GM19372 (cell line): ENCODE results near the gene CSF2.

Experiments used
- ATAC-seq: cut with Tn5 transposase; IDR thresholded peaks from one replicate; pipeline ENCODE4 v1.9.1; 2021; ENCODE audit warnings: mild to moderate bottlenecking, low read depth, moderate library complexity; ENCODE audit not compliant: unreplicated experiment

The CSF2 gene

GRCh38 chr5:132073231-132074013 lies at the start of gene CSF2:
TSS of gene CSF2 (plus strand) at chr5:132073789. CDS start at chr5:132073824, 35 bp downstream.
- ATAC-seq, result no peak

GRCh38 chr5:132024117-132024435 lies 49.5 kb upstream of the CSF2 start:
- no peak for ATAC-seq

- no peak for ATAC-seq
Measured at GRCh38 chr5:132024789-132025402, 48.7 kb upstream of the CSF2 start.

GRCh38 chr5:132025403-132025971 lies 48.1 kb upstream of the CSF2 start:
- no peak for ATAC-seq

GRCh38 chr5:132026516-132027008 lies 47.0 kb upstream of the CSF2 start:
- ATAC-seq, result no peak

- ATAC-seq, result no peak
Measured at GRCh38 chr5:132027027-132027426, 46.6 kb upstream of the CSF2 start.

- no peak for ATAC-seq
Measured at GRCh38 chr5:132029609-132030330, 43.8 kb upstream of the CSF2 start.

GRCh38 chr5:132030610-132031009 lies 43.0 kb upstream of the CSF2 start:
- no peak for ATAC-seq

- ATAC-seq, result no peak
Measured at GRCh38 chr5:132032196-132032595, 41.4 kb upstream of the CSF2 start.

GRCh38 chr5:132033122-132033521 lies 40.5 kb upstream of the CSF2 start:
- no peak for ATAC-seq

- ATAC-seq, result no peak
Measured at GRCh38 chr5:132037353-132037752, 36.2 kb upstream of the CSF2 start.

GRCh38 chr5:132044207-132044606 lies 29.4 kb upstream of the CSF2 start:
- no peak for ATAC-seq

GRCh38 chr5:132046880-132047299 lies 26.7 kb upstream of the CSF2 start:
- ATAC-seq, result no peak

GRCh38 chr5:132049093-132049492 lies 24.5 kb upstream of the CSF2 start:
- no peak for ATAC-seq

- no peak for ATAC-seq
Measured at GRCh38 chr5:132049559-132049958, 24.0 kb upstream of the CSF2 start.

GRCh38 chr5:132050136-132050535 lies 23.5 kb upstream of the CSF2 start:
- ATAC-seq, result no peak

GRCh38 chr5:132050661-132051552 lies 22.7 kb upstream of the CSF2 start:
- no peak for ATAC-seq

GRCh38 chr5:132052520-132052919 lies 21.1 kb upstream of the CSF2 start:
- no peak for ATAC-seq

GRCh38 chr5:132053483-132053882 lies 20.1 kb upstream of the CSF2 start:
- no peak for ATAC-seq

GRCh38 chr5:132054031-132054696 lies 19.4 kb upstream of the CSF2 start:
- ATAC-seq, result no peak
